Testis (tissue), 3 donors: ENCODE measurements around the gene ACLY. TPM values are rescaled to one million over a fixed set of nuclear protein-coding genes. Genes with fewer than 3 reads are reported as not detected.
"Not testable (repeated sequence)": the region's sequence is repeated elsewhere in the genome, so short reads cannot be mapped to it uniquely, and the experiment has no call there.

ENCODE experiments used
- DNase-seq: peaks from one replicate; pipeline ENCODE4 v3.0.0-alpha.2; 2019
- H3K27ac ChIP-seq, 2 donors: fragments of 200-600 bp; sonication (generic); one replicate each; pipeline ENCODE4 v1.5.1; 2019
- H3K27me3 ChIP-seq: fragments of 200-600 bp; sonication (generic); one replicate; pipeline ENCODE4 v1.5.1; 2019
- H3K36me3 ChIP-seq: fragments of 200-600 bp; sonication (generic); one replicate; pipeline ENCODE4 v1.5.1; 2017; ENCODE audit warnings: low read depth; ENCODE audit errors: missing control alignments
- H3K4me1 ChIP-seq: fragments of 200-600 bp; sonication (generic); one replicate; pipeline ENCODE4 v1.5.1; 2019
- H3K4me3 ChIP-seq, 2 donors: fragments of 200-600 bp; sonication (generic); one replicate each; pipeline ENCODE4 v1.5.1; 2017 to 2019
- H3K9me3 ChIP-seq: fragments of 200-600 bp; sonication (generic); one replicate; pipeline ENCODE4 v1.5.1; 2017
- CTCF ChIP-seq, 3 experiments: fragments of 450-650 bp in 2 of 3; fragments of 200-600 bp in 1 of 3; sonication (generic) in 1 of 3; IDR thresholded peaks; one replicate each; pipeline ENCODE4 v1.5.1; 2016 to 2019; ENCODE audit warnings: antibody characterized with exemption in 3 of 3, mild to moderate bottlenecking in 2 of 3, moderate library complexity in 1 of 3
- POLR2A ChIP-seq: fragments of 450-650 bp; IDR thresholded peaks from one replicate; pipeline ENCODE4 v1.6.1; 2017; ENCODE audit warnings: antibody characterized with exemption, mild to moderate bottlenecking, moderate library complexity
- WGBS, 2 donors: methylation state at CpG; one replicate each; pipeline ENCODE4 v1.1.5; 2018; 5-methylcytosine and 5-hydroxymethylcytosine counted together
- intact Hi-C: fragments of 100-400 bp; cut with DNase I; formaldehyde crosslinking; loops from one replicate; pipeline ENCODE4 v1.15.1; 2023; ENCODE audit warnings: low total_unique reads
- polyA plus RNA-seq: library from polyadenylated mRNA; stranded (reverse); fragments of 350-450 nt; fragmentation: Illumina TruSeq; extraction: RNeasy Lipid Tissue Mini Kit (QIAGEN cat#74804); gene quantifications from one replicate; pipeline ENCODE4 v1.2.3, GENCODE V29; 2014; ENCODE audit warnings: low read depth, low replicate concordance; ENCODE audit not compliant: insufficient read depth
- total RNA-seq, 2 donors: library from RNA; depleted of rRNA; stranded (reverse); fragments of >200 nt; gene quantifications; one replicate each; pipeline ENCODE4 v1.2.3, GENCODE V29; 2016

The ACLY gene
- total and polyA plus RNA-seq, 3 donors from 2014 or later = 68.4 to 86.0 (median 83.0) TPM

GRCh38 chr17:41885733-41886132, 33.0 kb downstream of the ACLY start:
- 85 to 88% methylated on average over 6 of the region's 6 CpGs for WGBS, 2 donors
- TF ChIP-seq CTCF (IDR thresholded peaks at IDR 0.05) (no peak), POLR2A (no peak)
- DNase-seq = no peak
- Histone ChIP-seq H3K27me3 (no peaks in the 10 kb centered on the region), H3K9me3 (no peaks in the 10 kb centered on the region), H3K36me3 (no peaks in the 10 kb centered on the region), H3K27ac (no peak overlapping the region), H3K4me1 (no peaks in the 10 kb centered on the region), H3K4me3 (no peak overlapping the region)
- intact Hi-C loops = no loop called here

- Histone ChIP-seq H3K36me3 (no peaks in the 10 kb centered on the region), H3K4me3 (no peak overlapping the region), H3K27ac (no peak overlapping the region), H3K9me3 (no peaks in the 10 kb centered on the region), H3K4me1 (no peaks in the 10 kb centered on the region), H3K27me3 (no peaks in the 10 kb centered on the region)
- DNase-seq = no peak
- 87 to 90% methylated on average over 6 of the region's 6 CpGs for WGBS, 2 donors
- no peak for TF ChIP-seq POLR2A
- no peak for TF ChIP-seq CTCF (IDR thresholded peaks at IDR 0.05)
- intact Hi-C loops = no loop called here
These were observed 36.0 kb downstream of the ACLY start for GRCh38 chr17:41882756-41883155.

- no peak overlapping the region for H3K4me3 ChIP-seq
- 90 to 94% methylated on average over 4 of the region's 4 CpGs for WGBS, 2 donors
- no peaks in the 10 kb centered on the region for H3K9me3 ChIP-seq
- no peaks in the 10 kb centered on the region for H3K4me1 ChIP-seq
- no peak for DNase-seq
- intact Hi-C loops = no loop called here
- H3K27ac ChIP-seq = no peak overlapping the region
- H3K36me3 ChIP-seq = no peaks in the 10 kb centered on the region
- no peaks in the 10 kb centered on the region for H3K27me3 ChIP-seq
- TF ChIP-seq CTCF (IDR thresholded peaks at IDR 0.05) (no peak), POLR2A (no peak)
These were observed 38.6 kb downstream of the ACLY start for GRCh38 chr17:41880130-41880529.

- H3K9me3 ChIP-seq, H3K4me1 ChIP-seq, H3K27me3 ChIP-seq, H3K4me3 ChIP-seq, H3K36me3 ChIP-seq, intact Hi-C loops, H3K27ac ChIP-seq, DNase-seq: not testable (repeated sequence)
- 93 to 96% methylated on average over 9 of the region's 9 CpGs for WGBS, 2 donors
These were observed 44.5 kb downstream of the ACLY start for GRCh38 chr17:41874293-41874670.

- no peaks in the 10 kb centered on the region for H3K4me1 ChIP-seq
- no peaks in the 10 kb centered on the region for H3K9me3 ChIP-seq
- H3K36me3 ChIP-seq = no peaks in the 10 kb centered on the region
- DNase-seq = no peak
- no peak overlapping the region for H3K4me3 ChIP-seq
- intact Hi-C loops = no loop called here
- no peaks in the 10 kb centered on the region for H3K27me3 ChIP-seq
- TF ChIP-seq CTCF (IDR thresholded peaks at IDR 0.05) = no peak
- TF ChIP-seq POLR2A = no peak
- H3K27ac ChIP-seq = no peak overlapping the region
- 96 to 98% methylated on average over 10 of the region's 10 CpGs for WGBS, 2 donors
These were observed 45.0 kb downstream of the ACLY start for GRCh38 chr17:41873559-41874292.
